Measurements from ENCODE around the gene EIF6.

GRCh38 chr20:35317416-35318210 lies 33.0 kb upstream of the EIF6 start:
- no peak for TF ChIP-seq POLR2AphosphoS5 (IDR thresholded peaks at IDR 0.05)
- no peak for TF ChIP-seq EP300 (IDR thresholded peaks at IDR 0.05)
- no peak for TF ChIP-seq CTCF (IDR thresholded peaks at IDR 0.05)
- TF ChIP-seq POLR2A (IDR thresholded peaks at IDR 0.05), result no peak
